Left cardiac atrium (tissue), 4 donors: ENCODE results near the gene SLC16A6. TPM values are rescaled to one million over a fixed set of nuclear protein-coding genes. Genes with fewer than 3 reads are reported as not detected.
"Not testable (repeated sequence)": the region's sequence is repeated elsewhere in the genome, so short reads cannot be mapped to it uniquely, and the experiment has no call there.

Experiments used
- ATAC-seq, 2 donors: fragments of 200-7000 bp; cut with Tn5 transposase; one replicate each; pipeline ENCODE4 v1.9.1; 2020; ENCODE audit warnings: mild to moderate bottlenecking in 2 of 2, moderate library complexity in 2 of 2
- DNase-seq: peaks from one replicate; pipeline ENCODE4 v3.0.0-alpha.2; 2020
- intact Hi-C, 2 donors: fragments of 100-400 bp; cut with DNase I; formaldehyde crosslinking; loops; one replicate each; pipeline versions ENCODE4 v1.14.1 to v1.15.1; 2022 to 2023
- long read RNA-seq: library from polyadenylated mRNA; unstranded; transcript quantifications from one replicate; pipeline ENCODE4 v2.0.0, GENCODE V29; 2021
- total RNA-seq, 2 donors: library from RNA; stranded (reverse); fragmentation: NEBNext Ultra II Directional; extraction: Animal tissue kit (Norgen Biotek cat#: 25700); gene quantifications; one replicate each; pipeline ENCODE4 v1.2.1, GENCODE V29; 2021
- donor health status: DM: no; HTN: yes; CAD: no.
- donor health status: DM: no; HTN: yes; CAD: no; lungs with severe emphysema.
- donor health status: DM: yes; HTN: yes; CAD: no.
- donor health status: Dilated cardiomyopathy.

SLC16A6 gene, protein sequence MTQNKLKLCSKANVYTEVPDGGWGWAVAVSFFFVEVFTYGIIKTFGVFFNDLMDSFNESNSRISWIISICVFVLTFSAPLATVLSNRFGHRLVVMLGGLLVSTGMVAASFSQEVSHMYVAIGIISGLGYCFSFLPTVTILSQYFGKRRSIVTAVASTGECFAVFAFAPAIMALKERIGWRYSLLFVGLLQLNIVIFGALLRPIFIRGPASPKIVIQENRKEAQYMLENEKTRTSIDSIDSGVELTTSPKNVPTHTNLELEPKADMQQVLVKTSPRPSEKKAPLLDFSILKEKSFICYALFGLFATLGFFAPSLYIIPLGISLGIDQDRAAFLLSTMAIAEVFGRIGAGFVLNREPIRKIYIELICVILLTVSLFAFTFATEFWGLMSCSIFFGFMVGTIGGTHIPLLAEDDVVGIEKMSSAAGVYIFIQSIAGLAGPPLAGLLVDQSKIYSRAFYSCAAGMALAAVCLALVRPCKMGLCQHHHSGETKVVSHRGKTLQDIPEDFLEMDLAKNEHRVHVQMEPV
- total RNA-seq = 1 to 10 TPM in 1 of 2 donors, under 1 TPM in 1; 0.62 to 1.4 TPM
- long read RNA-seq = 0 reads

GRCh38 chr17:68290955-68291835 is at the start of gene SLC16A6, which contains the start of gene ARSG:
TSS of gene SLC16A6 (minus strand) at chr17:68291127. CDS start at chr17:68278320, 12,807 bp downstream.
TSS of gene ARSG (plus strand) at chr17:68291495. CDS start at chr17:68307494, 15,999 bp downstream.
- DNase-seq = peak; percentile 71
- intact Hi-C loops = no loop called here

GRCh38 chr17:68334393-68334792 is 43.5 kb upstream of the SLC16A6 start:
- intact Hi-C loops = no loop called here
- DNase-seq (no peak), ATAC-seq (no peak)

More at GRCh38 chr17:68290955-68291835, at the start of gene SLC16A6, which contains the start of gene ARSG:
- ATAC-seq = peak; percentile 72 to 86

DNA sequence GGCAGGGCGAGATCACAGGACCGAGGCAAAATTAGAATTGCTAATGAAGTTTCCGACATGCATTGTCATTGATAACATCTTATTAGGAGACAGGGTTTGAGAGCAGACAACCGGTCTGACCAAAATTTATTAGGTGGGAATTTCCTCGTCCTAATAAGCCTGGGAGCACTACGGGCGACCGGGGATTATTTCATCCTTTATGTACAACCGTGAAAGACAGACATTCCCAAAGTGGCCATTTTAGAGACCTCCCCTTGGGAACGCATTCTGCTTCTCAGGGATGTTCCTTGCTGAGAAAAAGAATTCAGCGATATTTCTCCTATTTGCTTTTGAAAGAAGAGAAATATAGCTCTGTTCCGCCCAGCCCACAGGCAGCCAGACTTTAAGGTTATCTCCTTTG is 41.0 kb upstream of the SLC16A6 start:
- intact Hi-C loops, DNase-seq, ATAC-seq: not testable (repeated sequence)

DNA sequence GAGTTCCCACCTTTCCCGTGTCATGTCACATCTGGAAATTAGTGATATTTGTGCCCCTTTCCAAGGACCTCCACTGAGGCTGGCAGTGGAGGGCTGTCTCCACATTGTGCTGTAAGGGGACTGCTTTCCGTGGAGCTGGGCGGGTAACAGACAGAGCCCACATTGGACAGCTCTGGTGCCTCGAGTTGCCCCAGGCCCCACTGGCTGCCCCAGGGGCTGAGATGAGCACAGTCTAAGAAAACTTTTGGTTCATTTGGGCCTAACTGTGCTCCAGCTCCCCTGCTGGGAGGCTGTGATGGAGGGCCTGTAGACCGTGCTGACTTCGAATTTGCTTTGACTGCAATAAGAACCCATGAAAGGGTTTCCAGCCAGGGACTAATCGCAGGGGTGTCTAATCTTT is 38.4 kb upstream of the SLC16A6 start:
- intact Hi-C loops = no loop called here
- ATAC-seq (no peak), DNase-seq (no peak)

GRCh38 chr17:68328676-68329075 is 37.7 kb upstream of the SLC16A6 start:
- no peak for DNase-seq
- intact Hi-C loops = no loop called here
- no peak for ATAC-seq

- DNase-seq (no peak), ATAC-seq (no peak)
- intact Hi-C loops = no loop called here
Measured at GRCh38 chr17:68327823-68328557, 37.1 kb upstream of the SLC16A6 start.

DNA sequence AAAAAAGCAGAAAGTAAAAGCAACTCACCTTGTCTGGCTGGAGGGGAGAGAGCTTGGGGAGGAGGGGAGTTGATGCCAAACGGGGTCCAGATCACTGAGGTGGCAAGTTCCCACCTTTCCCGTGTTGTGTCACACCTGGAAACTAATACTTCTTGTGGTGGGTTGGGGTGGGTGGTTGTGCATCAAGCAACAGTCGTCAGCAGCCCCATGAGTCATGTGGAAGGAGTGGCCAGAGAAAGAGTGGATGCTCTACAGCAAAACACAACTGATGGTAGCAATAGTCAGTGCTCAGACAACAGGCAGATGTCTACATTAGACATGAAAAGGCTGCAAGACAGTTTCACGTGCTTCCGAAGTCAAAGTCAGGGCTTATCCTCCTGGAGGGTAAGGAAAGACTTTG is 35.8 kb upstream of the SLC16A6 start:
- intact Hi-C loops = no loop called here
- DNase-seq (no peak), ATAC-seq (no peak)

DNA sequence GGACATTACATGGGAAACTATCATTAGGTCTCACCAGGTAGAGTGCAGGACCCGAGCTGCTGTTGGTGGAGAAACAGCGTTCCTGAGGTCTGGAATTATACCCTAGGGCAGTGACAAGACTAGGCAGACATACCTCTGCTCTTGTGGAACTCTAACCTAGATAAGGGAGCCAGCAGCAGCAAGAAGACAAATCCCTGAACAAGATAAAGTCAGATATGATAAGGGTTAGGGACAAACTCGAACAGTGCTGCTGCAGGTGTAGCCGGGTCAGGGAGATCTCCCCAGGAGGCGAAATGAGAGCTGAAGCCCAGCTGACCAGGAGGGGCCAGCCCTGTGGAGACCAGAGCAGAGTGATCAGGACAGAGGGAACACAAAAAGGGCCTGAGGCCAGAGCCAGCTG is 35.0 kb upstream of the SLC16A6 start:
- DNase-seq (no peak), ATAC-seq (no peak)
- intact Hi-C loops = no loop called here

DNA sequence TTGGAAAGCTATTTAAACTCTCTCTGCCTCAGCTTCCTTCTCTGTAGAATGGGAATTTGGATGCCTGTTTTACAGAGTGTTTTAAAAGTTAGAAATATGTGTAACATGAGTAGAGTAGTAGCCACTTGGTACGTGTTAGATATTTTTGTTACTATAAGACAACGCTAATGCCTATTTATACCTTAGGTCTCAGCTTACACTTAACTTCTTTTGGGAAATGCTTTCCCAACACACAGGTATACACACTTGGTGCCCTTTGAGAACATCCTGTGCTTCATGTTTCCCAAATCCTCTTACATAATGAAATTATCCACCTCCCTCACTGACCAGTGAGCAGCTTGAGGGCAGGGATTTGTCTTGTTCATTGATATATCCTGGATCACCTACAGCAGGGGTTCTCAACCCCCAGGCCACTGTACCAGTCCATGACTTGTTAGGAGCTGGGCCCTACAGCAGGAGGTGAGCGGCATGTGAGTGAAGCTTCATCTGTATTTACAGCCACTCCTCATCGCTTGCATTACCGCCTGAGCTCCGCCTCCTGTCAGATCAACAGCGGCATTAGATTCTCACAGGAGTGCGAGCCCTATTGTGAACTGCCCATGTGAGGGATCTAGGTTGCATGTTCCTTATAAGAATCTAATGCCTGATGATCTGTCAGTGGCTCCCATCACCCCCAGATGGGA is 33.9 kb upstream of the SLC16A6 start:
- ATAC-seq = no peak
- DNase-seq = no peak
- intact Hi-C loops = no loop called here

GRCh38 chr17:68324114-68324513 is 33.2 kb upstream of the SLC16A6 start:
- no peak for ATAC-seq
- DNase-seq = no peak
- intact Hi-C loops = no loop called here

GRCh38 chr17:68322630-68323029 is 31.7 kb upstream of the SLC16A6 start:
- intact Hi-C loops = no loop called here
- ATAC-seq = no peak
- no peak for DNase-seq

DNA sequence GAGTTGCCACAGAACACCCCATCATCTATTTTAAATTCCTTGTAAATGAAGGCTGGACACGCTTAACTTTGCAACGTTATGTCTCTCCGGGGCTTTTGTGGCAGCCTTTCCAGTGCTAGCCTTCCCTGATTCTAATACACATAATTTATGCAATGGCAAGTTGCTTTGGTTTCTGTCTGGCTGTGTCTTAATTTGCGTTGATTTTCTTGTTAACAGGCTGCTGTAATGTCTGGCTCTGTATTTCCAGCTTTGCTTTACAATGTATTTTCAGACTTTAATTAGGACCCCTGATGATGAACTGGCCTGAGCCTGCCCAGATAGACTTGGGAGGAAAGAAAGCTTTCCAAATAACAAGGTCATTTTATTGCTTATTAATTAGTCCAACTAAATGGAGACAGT is 30.6 kb upstream of the SLC16A6 start:
- DNase-seq (no peak), ATAC-seq (no peak)
- intact Hi-C loops = no loop called here

GRCh38 chr17:68320943-68321555 is 30.1 kb upstream of the SLC16A6 start:
- no peak for DNase-seq
- intact Hi-C loops = no loop called here
- no peak for ATAC-seq

DNA sequence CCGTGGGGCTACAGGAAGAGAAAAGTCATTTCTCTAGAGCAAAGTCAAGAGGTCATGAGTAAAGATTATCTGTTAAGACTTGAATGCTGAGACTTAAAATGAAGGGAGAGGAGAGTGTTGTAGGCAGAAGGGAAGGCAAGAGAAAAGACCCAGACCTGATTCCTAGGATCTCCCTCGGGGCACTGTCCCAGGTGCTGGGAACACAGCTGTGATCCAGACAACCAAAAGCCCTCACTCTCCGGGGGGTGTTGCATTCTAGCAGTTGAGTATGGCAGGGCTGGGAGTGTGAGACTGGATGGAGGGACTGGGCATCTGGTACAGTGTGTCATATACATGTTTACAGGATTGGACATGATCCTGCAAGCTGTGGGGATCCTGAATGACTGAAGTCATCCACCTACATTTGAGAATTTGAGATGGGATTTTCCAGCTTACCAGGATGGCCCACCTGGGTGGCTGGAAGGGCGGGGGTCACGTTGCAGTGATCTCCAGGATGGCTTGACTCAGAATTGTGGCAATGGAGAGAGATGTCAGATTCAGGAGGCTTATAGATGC is 29.5 kb upstream of the SLC16A6 start:
- intact Hi-C loops = no loop called here
- ATAC-seq = no peak
- no peak for DNase-seq

DNA sequence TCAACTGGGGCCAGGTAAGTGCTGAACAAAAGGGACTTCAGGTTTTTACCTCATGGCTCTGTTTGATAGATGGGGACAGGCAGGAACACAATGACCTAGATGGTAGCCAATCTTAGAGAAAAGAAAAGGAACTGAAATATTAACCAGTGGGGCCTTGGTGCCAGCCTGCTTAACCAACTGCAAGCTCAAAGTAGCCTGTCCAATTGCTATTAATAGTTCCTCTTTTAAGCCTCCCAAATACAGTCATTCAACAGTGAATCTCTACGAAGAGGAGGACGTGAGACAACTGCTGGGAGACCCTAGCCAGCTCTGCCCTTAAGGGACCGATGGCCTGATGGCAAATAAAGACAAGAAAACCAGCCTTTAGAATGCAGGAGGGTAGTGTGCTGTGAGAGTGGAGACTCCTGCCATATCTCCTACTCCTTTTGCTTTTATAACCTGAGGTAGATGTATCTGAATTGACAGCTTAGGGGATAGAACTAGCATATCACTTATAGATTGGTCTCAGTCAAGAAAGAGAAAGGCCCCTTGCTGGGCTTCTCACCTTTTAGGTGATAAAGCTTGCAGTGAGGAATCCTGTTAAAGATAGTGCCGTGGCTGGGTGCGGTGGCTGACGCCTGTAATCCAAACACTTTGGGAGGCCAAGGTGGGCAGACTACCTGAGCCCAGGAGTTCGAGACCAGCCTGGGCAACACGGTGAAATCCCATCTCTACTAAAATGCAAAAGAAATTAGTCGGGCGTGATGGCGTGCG is 28.7 kb upstream of the SLC16A6 start:
- DNase-seq (no peak), ATAC-seq (peak; percentile 61 to 70)
- intact Hi-C loops = no loop called here

DNA sequence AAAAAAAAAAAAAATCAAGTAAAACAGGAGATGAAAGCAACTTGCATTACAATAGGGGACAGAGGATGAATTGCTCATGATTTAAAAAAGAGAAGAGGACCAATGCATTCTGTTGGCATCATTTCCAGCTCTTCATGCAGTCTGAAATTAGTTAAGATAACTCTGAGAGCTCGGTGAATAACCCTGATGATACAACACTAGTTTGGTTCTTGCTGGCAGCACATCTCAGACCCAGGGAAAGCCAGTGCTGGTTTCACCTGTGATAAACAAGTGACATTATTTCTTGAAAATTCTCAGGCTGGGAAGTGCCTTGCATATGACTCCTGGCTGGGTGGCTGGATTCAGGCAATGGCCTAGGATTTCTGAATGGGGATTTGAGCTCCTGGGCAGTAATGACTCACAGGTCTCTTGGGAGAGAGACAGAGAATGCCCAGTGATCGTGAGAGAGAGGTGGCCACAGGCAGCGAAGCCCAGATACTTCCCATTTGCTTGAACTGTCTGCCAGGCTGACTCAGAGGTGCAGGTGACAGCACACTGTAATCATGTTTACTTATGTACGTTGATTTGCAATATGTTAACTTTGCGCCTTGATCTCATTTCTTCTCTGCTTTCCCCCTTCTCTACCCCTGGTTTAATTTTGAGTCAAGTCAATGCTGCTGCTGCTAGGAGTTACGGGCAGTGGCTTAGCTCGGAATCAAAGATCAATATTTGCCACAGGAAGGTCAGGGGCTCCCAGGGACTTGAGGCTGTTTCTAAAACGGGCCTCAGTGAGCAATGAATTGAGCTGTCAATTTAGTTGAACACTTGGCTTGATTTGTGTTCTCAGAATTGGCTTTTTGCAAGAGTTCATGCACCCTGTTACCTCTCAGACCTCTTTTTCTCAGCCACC is 27.4 kb upstream of the SLC16A6 start:
- DNase-seq = no peak
- ATAC-seq = peak in 1 of 2 donors; percentile 78
- intact Hi-C loops = no loop called here
